Measurements from ENCODE around the gene GZMM.

Gene GZMM

DNA sequence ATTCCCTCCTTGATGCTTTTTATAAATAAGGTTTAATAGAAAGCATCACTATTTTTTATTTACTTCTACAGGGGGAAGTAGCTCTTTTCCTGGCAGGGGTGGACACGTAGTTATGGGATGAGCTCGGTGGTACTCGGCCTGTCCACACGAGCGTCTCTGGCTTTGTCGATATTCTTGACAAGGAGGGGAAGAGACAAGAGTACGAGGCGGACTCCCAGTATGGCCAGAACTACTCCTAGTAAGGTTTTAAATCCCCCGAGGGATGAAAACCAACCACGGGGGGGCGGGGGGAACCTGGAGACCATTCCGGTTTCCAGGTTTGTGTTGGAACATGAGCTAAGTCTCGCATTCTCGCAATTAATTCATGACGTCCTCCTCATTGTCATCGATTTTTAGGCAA, 23.0 kb downstream of the GZMM start:
- no peak for DNase-seq (ENCODE audit: low spot score)

DNA sequence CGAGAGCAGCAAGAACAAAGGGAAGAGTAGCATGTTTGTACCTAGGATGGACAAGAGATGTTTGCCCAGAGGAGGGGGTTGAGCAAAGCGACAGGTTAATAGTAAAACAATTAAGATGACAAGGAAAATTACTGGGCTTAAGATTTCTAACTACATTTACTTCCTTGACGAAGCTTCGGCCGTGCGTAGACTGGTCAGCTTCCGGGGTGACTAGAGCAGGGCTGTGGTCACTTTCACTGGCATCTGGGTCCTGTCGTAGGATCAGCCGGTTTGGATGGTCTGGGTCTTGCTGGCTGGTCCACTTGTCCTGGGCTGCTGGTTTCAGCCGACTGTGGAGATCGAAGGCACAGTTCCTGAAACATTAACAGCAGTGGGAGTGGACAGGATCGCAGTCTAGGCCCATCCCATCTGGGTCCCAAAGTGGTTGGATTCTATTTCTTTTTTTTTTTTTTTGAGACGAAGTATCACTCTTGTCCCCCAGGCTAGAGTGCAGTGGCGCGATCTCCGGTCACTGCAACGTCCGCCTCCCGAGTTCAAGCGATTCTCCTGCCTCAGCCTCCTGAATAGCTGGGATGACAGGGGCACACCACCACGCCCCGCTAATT, 23.5 kb downstream of the GZMM start:
- no peak for DNase-seq (ENCODE audit: low spot score)

DNA sequence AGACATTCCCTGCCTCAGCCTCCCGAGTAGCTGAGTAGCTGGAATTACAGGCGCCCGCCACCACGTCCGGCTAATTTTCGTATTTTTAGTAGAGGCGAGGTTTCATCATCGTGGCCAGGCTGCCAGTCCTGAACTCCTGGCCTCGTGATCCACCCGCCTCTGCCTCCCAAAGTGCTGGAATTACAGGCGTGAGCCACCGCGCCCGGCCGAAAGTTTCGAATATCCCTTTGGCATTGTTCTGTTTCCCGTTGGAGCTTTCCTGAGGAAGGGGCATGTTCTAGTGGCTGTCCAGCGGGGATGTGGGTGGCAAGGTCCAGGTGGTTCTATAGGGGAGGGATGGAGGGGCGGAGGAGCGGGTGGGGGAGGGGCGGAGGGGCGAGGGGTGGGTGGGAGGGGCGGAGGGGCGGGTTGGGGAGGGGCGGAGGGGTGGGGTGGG, 26.4 kb downstream of the GZMM start:
- no peak for DNase-seq (ENCODE audit: low spot score)

DNA sequence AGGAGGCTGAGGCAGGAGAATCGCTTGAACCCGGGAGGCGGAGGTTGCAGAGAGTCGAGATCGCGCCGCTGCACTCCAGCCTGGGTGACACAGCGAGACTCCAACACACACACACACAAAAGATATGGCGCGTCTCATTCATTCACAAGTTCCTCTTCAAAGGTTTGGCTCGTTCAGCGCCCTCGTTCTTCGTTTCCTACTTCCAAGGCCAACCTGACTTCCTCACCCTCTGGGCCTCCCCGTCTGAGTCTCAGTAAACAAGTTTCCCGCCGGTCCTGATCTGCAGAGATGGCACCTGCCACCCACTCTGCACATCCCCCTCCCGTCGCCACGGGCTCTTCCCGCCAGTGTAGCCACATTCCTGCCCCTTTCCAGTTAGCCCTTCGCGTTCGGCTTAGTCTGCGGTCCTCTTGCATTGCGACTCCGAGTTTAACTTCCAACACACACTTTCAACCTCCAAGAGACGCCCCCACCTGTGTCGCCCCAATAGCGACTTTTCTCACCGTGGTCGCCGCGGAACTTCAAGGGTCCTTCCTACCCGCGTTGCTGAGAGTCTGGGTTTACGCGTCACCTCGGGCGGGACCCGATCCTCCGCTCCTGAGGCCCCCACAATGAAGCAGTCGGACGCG, 27.2 kb downstream of the GZMM start:
- DNase-seq (ENCODE audit: low spot score), result peak; percentile 57

DNA sequence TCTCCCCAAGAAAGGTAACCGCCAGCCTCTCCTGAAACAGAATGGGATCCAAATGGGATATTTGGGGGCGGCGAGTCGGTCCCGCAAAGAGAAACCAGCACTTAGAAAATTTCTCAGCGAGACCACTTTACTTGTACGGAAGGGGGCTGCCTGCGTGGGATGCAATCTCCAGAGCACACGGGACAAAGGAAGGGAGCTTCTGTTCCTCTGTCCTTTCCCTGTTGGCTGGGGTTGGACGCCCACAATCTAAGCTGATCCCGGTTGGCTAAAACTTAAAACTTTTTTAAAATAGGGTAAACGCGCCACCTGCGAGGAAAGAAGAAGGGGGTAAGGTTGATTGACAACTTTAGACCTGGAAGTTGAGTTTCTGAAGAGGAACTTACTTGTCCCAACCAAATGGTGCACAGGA, 27.7 kb downstream of the GZMM start:
- DNase-seq (ENCODE audit: low spot score), result no peak

DNA sequence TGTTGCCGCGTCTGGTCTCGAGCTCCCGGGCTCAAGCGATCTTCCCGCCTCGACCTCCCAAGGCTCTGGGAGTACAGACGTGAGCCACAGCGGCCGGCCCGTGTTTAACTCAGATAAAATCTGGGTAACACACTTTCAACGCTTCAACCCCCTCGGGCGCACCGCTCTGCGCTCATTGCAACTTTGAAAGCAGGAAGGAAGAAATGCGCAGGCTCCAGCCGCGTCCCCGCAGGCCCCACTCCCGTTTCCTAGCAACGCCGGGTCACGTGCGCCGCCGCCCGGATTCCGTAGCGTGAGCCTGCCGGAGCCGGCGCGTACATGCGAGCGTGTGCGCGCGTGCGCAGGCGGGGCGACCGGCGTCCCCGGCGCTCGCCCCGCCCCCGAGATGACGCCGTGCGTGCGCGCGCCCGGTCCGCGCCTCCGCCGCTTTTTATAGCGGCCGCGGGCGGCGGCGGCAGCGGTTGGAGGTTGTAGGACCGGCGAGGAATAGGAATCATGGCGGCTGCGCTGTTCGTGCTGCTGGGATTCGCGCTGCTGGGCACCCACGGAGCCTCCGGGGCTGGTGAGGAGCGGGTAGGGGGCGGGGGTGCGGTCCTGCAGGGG, 28.4 kb downstream of the GZMM start, which contains the start of gene BSG:
Gene BSG, plus strand, starts transcription at position 457 of the 603 bp plus-strand sequence. Its CDS starts 39 bp downstream, at position 496.
- DNase-seq (ENCODE audit: low spot score), result peak; percentile 98

DNA sequence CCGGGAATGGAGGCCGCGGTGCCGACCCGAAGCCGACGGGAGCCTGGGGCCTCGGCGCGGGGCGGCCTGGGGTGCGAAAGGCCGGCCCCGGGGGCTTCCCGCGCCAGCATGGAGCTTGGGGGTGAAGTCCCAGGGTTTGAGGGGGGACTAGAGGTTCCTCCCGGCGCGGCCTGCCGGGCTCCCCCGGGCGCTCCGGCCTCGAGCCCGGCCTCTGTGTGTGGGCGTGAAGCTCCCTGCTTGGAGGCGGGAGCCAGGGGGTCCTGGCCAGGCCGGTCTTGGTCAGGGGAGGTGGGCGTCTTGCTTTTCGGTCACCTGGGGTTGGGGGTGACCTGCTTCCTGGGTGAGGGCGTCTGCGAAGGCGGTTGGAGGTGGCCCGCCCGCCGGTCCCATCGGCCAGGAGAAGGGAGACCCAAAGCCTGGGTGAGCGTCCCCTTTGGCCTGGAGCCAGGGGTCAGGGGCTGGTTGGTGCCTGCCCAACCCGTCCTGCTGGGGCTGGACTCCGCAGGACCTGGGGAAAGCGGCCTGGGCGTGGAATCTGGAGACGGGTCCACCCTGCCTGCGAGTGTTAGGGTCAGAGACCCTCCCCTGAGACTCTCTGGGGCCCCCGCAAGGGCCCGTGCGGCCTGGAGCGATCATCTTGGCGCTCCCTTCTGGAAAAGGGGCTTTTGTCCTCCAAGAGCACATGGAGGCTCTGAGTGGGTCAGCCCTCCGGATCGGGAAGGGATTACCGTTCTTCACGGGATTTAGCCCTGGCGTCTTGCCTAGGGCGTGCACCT, 29.1 kb downstream of the GZMM start:
- no peak for DNase-seq (ENCODE audit: low spot score)

DNA sequence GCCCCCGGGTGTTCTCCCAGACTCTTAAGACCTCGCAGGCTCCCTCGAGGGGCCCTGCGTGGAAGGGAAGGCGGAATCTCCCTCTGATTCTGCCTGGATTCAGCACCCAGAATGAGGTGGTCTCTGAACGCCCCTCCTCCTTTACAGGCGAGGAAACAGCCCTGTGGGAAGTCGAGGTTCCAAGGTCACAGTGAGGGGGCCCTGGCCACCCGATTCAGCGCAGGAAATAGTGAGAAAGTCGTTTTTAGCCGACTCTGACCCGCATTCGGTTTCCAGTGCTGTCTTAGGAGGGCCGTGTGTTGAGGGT, 29.6 kb downstream of the GZMM start:
- no peak for DNase-seq (ENCODE audit: low spot score)

DNA sequence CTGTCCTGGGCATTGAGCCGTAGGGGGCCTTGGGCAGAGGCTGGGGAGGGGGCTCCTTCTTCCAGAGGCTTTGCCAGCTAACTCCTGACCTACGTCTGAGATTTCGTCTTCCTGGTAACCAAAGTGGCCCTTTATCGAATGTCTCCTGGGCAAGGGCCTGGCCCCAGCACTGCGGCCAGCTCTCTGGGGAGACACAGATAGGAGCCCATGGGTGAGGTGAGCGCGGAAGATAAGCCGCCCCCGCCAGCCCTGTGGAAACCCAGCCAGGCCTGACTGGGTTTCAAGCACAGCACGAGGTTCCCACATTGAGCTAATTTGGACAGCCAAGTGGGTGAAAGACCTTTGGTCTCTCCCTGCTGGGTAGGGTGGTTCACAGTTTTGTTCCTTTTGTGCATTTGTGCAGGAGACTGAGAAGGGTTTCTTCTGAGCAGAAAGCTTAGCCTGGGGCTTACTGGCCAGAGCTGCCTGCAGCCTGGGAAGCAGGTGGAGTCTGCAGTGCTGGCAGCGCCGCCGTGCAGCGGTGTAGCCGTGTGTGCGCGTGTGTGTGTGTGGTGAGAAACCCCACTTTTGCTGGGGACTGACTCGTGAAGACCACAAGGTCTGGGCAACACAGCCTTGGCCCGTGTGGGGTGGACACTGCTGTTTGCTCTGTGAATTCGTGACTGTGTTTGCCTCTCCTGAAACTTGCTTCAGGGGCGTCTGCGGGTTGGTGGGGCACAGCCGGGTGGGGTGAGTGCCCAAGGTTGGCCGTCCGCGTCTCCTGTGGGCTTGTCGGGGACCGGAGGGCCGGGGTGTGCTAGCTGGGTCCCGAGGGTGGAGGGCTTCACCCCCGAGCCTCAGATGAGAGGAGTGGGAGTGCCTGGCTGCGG, 31.0 kb downstream of the GZMM start:
- DNase-seq (ENCODE audit: low spot score), result no peak

DNA sequence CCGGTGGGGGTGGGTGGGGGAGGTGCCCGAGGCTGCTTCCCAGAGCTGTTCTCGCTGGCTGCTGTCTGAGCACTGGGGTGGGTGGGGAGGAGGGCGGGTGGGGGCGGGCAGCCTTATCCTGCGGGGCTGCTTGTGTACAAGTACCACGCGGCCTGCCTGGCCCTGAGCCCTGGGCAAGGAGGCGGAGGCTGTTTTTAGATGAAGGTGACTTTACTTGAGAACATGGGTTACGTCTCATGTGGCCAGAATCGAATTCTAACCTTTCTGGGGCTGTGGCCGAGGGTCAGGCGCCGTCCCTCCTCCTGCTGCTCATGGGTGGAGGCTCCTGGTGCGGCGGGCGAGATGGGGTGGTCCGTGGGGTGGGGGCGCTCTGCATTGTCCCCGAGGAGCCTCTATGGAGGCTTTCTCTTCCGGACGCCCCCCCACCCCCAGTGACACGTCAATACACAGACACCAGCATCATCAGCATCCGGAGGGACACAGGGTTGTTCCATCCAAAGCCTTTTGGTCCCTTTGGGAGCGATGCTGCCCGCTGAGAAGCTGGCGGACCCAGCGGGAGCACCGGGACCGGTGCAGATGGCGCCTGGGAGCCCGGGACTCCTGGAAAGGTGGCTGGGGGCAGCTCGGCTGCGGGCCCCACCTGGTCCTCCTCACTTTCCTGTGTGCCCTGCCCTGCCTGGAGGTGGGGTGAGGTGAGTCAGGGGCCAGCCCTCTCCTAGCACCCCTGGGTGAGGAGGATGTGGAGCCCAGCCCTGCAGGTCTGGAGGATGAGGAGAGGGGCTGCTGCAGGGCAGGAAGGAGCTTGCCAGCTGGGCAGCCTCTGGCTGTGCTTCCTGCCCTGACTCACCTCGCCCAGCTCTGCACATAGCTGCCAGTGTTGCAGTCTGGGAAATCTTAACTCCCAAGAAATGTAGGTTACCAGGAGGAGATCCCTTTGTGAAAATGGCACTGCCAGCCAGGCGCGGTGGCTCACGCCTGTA, 32.0 kb downstream of the GZMM start:
- no peak for DNase-seq (ENCODE audit: low spot score)

DNA sequence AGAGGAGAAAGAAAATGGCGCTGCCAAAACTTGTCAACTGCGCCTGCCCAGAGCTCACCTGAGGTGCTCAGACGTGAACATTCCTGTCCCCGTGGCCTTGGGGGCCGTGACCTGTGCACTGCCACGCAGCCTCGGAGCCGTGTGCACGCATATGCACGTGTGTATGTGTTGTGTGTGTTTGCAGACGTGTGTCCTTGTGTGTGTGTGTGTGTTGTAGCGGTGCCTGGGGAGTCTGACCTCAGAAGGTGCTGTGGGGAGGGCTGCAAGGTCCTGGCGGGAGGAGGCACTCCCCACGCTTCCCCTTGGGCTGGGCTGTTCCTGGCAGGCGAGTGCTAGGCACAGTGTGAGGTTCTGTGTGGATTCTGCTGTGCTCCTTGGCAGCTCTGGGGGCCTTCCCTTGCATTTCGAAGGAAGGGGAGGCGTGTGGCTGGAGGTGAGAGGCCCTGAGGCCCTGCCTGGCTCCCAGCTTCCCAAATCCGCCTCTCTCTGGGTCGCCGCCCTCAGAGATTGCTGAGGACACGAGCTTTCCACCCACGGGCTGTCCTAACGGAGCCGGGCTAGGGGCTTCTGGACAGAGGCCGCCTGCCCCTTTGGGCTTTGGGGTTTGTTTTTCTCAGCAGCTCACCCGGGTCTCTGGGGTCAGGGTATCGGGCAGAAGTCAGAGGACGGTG, 33.0 kb downstream of the GZMM start:
- DNase-seq (ENCODE audit: low spot score), result no peak

DNA sequence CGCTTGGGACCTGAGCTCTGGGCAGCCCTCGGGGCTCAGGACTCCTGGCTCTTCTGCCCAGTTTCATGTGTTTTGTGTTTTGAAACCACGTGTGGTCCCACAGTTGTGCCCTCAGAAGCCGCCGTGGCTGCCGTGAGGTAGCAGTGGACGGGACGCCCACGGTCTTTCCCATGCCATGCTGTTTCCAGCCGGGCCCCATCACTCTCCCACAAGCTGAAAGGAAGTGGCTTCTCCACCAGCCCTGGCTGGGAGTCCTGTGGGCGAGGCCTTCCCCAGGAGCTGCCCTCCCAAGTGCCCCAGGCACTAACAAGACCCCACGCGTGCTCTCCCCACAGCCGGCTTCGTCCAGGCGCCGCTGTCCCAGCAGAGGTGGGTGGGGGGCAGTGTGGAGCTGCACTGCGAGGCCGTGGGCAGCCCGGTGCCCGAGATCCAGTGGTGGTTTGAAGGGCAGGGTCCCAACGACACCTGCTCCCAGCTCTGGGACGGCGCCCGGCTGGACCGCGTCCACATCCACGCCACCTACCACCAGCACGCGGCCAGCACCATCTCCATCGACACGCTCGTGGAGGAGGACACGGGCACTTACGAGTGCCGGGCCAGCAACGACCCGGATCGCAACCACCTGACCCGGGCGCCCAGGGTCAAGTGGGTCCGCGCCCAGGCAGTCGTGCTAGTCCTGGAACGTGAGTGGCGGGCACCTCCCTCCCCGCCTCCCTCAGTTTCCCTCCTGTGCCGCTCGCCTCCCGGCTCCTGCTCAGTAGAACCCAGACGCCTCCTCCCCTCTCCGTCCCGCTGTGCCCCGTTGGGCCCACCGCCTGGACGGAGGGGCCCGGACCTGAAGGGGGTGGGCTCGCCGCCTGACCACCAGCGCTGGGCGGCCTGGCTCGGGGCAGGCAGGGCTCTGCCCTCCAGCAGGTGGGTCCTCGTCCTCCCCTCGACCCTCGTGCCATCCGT, 33.9 kb downstream of the GZMM start:
- DNase-seq (ENCODE audit: low spot score), result no peak

DNA sequence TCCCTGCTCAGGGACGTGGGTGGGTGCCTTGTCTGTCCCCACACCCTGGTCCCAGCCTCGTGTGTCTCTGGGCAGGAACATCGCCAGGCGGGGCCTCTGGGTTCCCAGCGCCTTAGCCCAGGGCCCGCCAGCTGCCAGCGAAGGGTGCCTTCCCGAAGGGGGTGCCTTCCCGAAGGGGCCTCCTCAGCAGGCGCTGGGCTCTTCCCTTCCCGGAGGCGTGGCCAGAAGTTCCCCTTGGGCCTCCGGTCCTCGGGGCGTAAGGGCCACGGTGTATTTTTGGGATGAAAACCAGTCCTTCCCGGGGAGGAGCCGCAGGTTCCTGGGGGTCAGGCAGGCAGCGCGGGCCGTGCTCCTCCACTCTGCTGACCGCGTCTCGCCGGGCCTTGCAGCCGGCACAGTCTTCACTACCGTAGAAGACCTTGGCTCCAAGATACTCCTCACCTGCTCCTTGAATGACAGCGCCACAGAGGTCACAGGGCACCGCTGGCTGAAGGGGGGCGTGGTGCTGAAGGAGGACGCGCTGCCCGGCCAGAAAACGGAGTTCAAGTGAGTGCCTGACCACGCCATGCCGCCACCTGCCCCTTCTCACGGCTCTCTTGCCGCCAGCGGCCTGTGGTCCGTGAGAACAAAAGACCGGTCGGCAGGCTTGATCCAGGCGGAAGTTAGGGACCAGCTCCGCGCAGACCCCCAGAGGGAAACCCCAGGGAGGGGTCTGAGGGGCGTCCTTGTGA, 35.4 kb downstream of the GZMM start:
- no peak for DNase-seq (ENCODE audit: low spot score)

DNA sequence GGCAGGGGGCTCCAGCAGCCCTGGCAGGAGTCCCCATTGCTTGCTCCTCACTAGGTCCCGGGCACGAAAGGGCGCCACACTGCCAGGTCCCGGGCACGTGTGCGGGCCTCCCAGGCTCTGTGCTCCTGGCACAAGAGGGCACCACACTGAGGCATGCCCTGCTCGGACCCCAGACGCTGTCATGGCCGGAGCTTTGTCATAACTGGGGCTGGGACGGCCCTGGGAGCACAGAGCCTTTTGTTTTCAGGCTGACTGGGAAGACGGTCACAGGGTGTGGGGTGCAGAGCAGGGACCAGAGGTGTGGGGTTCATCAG, 35.9 kb downstream of the GZMM start:
- no peak for DNase-seq (ENCODE audit: low spot score)

DNA sequence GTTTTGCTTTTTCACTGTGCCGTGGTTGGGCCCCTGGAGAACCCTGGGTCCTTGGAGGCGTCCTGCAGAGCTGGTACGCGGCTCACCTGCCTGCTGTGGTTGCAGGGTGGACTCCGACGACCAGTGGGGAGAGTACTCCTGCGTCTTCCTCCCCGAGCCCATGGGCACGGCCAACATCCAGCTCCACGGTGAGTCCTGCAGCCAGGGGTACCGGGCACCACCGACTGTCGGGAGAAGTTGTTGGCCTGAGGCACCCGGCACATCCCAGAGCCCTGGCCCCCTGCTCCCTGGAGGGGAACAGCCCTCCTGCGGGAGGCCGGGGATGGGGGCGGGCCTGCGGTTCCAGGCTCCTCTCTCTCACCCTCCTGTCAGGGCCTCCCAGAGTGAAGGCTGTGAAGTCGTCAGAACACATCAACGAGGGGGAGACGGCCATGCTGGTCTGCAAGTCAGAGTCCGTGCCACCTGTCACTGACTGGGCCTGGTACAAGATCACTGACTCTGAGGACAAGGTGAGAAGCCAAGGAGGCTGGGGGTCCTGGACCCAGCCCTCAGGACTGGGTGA, 36.5 kb downstream of the GZMM start:
- no peak for DNase-seq (ENCODE audit: low spot score)

DNA sequence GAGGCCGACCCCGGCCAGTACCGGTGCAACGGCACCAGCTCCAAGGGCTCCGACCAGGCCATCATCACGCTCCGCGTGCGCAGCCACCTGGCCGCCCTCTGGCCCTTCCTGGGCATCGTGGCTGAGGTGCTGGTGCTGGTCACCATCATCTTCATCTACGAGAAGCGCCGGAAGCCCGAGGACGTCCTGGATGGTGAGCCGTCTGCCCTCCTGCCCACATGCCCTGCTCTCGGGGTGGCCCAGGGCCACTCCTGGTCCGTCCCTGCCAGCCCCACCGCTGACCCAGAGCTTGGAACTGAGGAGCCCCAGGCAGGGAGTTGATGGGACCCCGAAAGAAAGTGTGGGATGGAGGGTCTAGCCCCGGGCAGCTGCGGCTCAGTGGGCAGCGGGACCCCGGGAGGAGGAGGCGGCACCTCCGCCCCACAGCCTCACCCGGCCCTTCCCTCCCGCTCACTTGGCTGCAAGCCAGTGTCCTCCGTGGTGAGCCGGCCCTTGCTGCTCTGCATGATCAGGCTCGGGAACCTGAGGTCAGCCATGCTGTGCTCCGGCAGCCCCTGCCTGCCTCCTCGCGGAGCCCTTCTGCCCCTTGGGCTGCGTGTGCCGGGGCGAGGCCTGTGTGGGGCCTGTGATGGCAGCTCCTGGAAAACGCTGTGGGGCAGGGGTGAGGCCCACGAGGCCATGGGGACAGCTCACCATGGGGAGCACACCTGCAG, 37.7 kb downstream of the GZMM start:
- no peak for DNase-seq (ENCODE audit: low spot score)

DNA sequence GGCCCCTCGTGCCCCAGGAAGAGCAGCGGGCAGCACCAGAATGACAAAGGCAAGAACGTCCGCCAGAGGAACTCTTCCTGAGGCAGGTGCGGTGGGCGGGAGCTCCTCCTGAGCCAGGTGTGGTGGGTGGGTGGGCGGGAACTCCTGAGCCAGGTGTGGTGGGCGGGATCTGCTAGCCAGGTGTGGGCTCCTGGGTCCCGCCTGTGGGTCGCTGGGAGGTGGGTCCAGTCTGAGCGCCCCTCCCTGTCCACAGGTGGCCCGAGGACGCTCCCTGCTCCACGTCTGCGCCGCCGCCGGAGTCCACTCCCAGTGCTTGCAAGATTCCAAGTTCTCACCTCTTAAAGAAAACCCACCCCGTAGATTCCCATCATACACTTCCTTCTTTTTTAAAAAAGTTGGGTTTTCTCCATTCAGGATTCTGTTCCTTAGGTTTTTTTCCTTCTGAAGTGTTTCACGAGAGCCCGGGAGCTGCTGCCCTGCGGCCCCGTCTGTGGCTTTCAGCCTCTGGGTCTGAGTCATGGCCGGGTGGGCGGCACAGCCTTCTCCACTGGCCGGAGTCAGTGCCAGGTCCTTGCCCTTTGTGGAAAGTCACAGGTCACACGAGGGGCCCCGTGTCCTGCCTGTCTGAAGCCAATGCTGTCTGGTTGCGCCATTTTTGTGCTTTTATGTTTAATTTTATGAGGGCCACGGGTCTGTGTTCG, 38.8 kb downstream of the GZMM start:
- no peak for DNase-seq (ENCODE audit: low spot score)

All from CD4-positive, alpha-beta T cell treated with Interleukin-2 at 100 ng/mL for 4 hours (primary cell).